ENCODE measurements around the gene SERINC3. TPM values are rescaled to one million over a fixed set of nuclear protein-coding genes. Genes with fewer than 3 reads are reported as not detected.

Gene SERINC3
- 185 and 230 TPM in 2 replicates for total RNA-seq

GRCh38 chr20:44521484-44522481 lies at the start of gene SERINC3:
Gene SERINC3, minus strand, starts transcription at chr20:44522070. Its CDS starts 119 bp downstream, at chr20:44521951.

GRCh38 chr20:44475694-44476560 lies 45.9 kb downstream of the SERINC3 start, which contains the start of gene TTPAL:
Gene TTPAL, plus strand, starts transcription at chr20:44475874. Its CDS starts 4,126 bp downstream, at chr20:44480000.

Other genes starting within 250 kb of the SERINC3 start
- gene FITM2, start 210.9 kb downstream of the SERINC3 start, total RNA-seq = 8.2 and 8.5 TPM in 2 replicates
- gene R3HDML, start 185.0 kb downstream of the SERINC3 start, total RNA-seq = not detected in 2 replicates
- not detected in 2 replicates for gene HNF4A, start 166.4 kb downstream of the SERINC3 start, total RNA-seq
- gene TTPAL, start 46.2 kb downstream of the SERINC3 start, total RNA-seq = 6.6 and 7.3 TPM in 2 replicates
- 135 and 149 TPM in 2 replicates for gene PKIG, start 60.5 kb upstream of the SERINC3 start, total RNA-seq
- 0.99 and 2.2 TPM in 2 replicates for gene ADA, start 129.6 kb upstream of the SERINC3 start, total RNA-seq
- gene CCN5, start 193.3 kb upstream of the SERINC3 start, total RNA-seq = 0.40 and 0.93 TPM in 2 replicates
- gene KCNK15, start 223.8 kb upstream of the SERINC3 start, total RNA-seq = 0.26 and 0.37 TPM in 2 replicates